Measurements from ENCODE around the gene C6orf120. TPM values are rescaled to one million over a fixed set of nuclear protein-coding genes. Genes with fewer than 3 reads are reported as not detected.

The C6orf120 gene
- total and polyA plus RNA-seq, 9 of the 15 experiments (the other 6 are each of a cell fraction or from before 2014, with no cell fraction given), result 7.7 to 44.9 (median 34.8) TPM

DNA sequence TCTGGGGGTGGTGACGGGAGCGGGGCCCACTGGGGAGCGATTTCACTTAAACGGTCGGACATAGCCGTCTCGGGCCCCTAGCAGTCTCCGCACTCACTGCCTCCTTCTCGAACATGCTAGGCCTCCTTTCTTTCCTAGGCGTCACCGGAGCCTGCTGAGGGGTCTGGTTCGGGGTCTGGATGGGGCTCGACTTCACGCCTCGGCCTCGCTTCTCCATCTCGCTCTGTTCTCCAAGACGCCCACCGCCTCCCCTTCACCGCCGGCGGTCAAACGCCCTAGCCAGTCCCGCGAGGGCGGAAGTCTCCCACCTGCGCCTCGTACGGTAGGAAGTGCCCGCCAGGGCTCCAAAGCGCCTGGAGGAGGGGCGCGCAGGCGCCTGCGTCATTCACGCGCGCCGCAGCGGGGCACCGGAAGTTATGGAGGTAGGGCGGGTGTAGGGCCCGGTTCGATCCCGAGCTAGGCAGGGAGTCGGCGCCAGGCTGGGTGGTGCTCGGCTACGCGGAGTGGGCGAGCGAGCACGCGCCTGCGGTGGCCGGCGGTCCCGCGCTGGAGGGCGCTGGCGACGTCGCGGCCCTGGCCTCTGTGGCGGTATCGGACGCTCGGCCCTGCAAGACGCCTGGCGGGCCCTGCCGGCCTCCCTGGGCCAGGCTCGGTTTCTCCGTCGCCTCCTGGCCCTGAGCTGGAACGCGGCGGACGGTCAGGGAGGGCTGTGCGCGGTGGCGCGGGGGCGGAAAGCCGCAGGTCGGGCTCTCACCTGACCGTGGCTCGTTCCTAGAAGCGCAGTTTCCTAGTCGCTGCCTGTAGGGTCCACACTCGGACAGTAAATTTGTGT is 49.5 kb downstream of the C6orf120 start, which contains the start of the genes DYNLT2 and ERMARD:
TSS of gene DYNLT2 (minus strand) at position 331 of the 832 bp plus-strand sequence. CDS start at position 217, 114 bp downstream.
TSS of gene ERMARD (plus strand) at position 381 of the 832 bp plus-strand sequence. CDS start at position 417, 36 bp downstream.
- H2AFZ ChIP-seq (ENCODE audit: low read depth, low read length), result peak within 1 kb of the TSS; percentile 94
- no TSS peak for BruUV-seq (replicated peaks)
- H3K4me2 ChIP-seq (ENCODE audit: insufficient read depth, low read length), result peak within 1 kb of the TSS; percentile 99
- peak within 1 kb of the TSS; percentile 95 to 99 for H3K9ac ChIP-seq (ENCODE audit: insufficient read depth in 1 of 2, low read depth in 2 of 2, low read length in 2 of 2)
- H3K9me1 ChIP-seq (ENCODE audit: control insufficient read depth, insufficient read depth, low read length), result no peaks in the 10 kb centered on the region
- no peaks in the 10 kb centered on the region for H4K20me1 ChIP-seq (replicated peaks; ENCODE audit: control insufficient read depth, insufficient read depth, low read length)
- WGBS (ENCODE audit: insufficient coverage, low coverage, missing lambda C conversion rate), result under 1% methylated on average over 90 of the region's 90 CpGs
- CTCF ChIA-PET (ENCODE audit: low intra/inter-chr PET ratio), result interaction anchor here (1.0 kb wide), 1 partner anchor 28 kb away, joined by 4 read pairs; no protein-coding TSS in a partner anchor
- H3K79me2 ChIP-seq (ENCODE audit: control insufficient read depth, insufficient read depth, low read length), result peaks cover 34% of the 10 kb centered on the region
- FAIRE-seq (peak; percentile 69), ATAC-seq (peak; percentile 93), DNase-seq (ENCODE audit: extremely low read depth in 1 of 4, low spot score in 3 of 4) (peak; percentile 96 to 99 (median 97))
- peak within 1 kb of the TSS; percentile 89 for H3K27ac ChIP-seq (ENCODE audit: extremely low read depth, low read depth, low read length)
- H3K36me3 ChIP-seq (ENCODE audit: control insufficient read depth, insufficient read depth, low read length), result peaks cover 12% of the 10 kb centered on the region; the same call in 2 of the 3 replicates
- H3K4me3 ChIP-seq, result peak within 1 kb of the TSS; percentile 64
- H3K9me3 ChIP-seq (replicated peaks; ENCODE audit: control insufficient read depth, insufficient read depth, low read depth, low read length), result no peaks in the 10 kb centered on the region
- peaks cover 9 to 16% of the 10 kb centered on the region in 2 experiments for H3K4me1 ChIP-seq (replicated peaks in 1 of 2; ENCODE audit: control insufficient read depth in 2 of 2, insufficient read depth in 2 of 2, low read length in 2 of 2)
- in situ Hi-C loops (cut with MboI), result no loop called here
- no peaks in the 10 kb centered on the region for H3K27me3 ChIP-seq (ENCODE audit: control insufficient read depth in 2 of 2, insufficient read depth in 2 of 2, low read length in 2 of 2)
- intact Hi-C loops (cut with micrococcal nuclease), result loop anchor here (1.0 kb wide), 3 partner anchors 26 to 802 kb away; partner anchors contain the start of genes C6orf120, PSMB1 and WDR27
- POLR2A ChIA-PET, result interaction anchor here (0.6 to 5.0 kb wide), 15 partner anchors 10 to 70 kb away, joined by 3 to 27 read pairs (median 6); no protein-coding TSS in a partner anchor
- TF ChIP-seq SRSF7 (optimal IDR thresholded peaks at IDR 0.05; ENCODE audit: low read depth, low read length), result no peak
- TF ChIP-seq POLR3A (IDR thresholded peaks at IDR 0.05; ENCODE audit: borderline replicate concordance, extremely low read depth, insufficient read depth, insufficient read length), result no peak
- no peak for TF ChIP-seq ZNF165 (CRISPR knock-in tag; IDR thresholded peaks at IDR 0.05; ENCODE audit: borderline replicate concordance)
- TF ChIP-seq SAP30 (IDR thresholded peaks at IDR 0.05; ENCODE audit: borderline replicate concordance, insufficient read depth, low read depth, low read length, poor library complexity, severe bottlenecking), result peak; percentile 72
- TF ChIP-seq, protein P1, sequence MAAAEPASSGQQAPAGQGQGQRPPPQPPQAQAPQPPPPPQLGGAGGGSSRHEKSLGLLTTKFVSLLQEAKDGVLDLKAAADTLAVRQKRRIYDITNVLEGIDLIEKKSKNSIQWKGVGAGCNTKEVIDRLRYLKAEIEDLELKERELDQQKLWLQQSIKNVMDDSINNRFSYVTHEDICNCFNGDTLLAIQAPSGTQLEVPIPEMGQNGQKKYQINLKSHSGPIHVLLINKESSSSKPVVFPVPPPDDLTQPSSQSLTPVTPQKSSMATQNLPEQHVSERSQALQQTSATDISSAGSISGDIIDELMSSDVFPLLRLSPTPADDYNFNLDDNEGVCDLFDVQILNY (CRISPR knock-in tag; IDR thresholded peaks at IDR 0.05), result peak; percentile 85; the same call in 1 of the 2 replicates
- TF ChIP-seq, protein P2, sequence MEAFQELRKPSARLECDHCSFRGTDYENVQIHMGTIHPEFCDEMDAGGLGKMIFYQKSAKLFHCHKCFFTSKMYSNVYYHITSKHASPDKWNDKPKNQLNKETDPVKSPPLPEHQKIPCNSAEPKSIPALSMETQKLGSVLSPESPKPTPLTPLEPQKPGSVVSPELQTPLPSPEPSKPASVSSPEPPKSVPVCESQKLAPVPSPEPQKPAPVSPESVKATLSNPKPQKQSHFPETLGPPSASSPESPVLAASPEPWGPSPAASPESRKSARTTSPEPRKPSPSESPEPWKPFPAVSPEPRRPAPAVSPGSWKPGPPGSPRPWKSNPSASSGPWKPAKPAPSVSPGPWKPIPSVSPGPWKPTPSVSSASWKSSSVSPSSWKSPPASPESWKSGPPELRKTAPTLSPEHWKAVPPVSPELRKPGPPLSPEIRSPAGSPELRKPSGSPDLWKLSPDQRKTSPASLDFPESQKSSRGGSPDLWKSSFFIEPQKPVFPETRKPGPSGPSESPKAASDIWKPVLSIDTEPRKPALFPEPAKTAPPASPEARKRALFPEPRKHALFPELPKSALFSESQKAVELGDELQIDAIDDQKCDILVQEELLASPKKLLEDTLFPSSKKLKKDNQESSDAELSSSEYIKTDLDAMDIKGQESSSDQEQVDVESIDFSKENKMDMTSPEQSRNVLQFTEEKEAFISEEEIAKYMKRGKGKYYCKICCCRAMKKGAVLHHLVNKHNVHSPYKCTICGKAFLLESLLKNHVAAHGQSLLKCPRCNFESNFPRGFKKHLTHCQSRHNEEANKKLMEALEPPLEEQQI (IDR thresholded peaks at IDR 0.05), result no peak; the same call in 1 of the 2 replicates
- TF ChIP-seq, protein P3, sequence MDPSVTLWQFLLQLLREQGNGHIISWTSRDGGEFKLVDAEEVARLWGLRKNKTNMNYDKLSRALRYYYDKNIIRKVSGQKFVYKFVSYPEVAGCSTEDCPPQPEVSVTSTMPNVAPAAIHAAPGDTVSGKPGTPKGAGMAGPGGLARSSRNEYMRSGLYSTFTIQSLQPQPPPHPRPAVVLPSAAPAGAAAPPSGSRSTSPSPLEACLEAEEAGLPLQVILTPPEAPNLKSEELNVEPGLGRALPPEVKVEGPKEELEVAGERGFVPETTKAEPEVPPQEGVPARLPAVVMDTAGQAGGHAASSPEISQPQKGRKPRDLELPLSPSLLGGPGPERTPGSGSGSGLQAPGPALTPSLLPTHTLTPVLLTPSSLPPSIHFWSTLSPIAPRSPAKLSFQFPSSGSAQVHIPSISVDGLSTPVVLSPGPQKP (CRISPR knock-in tag; IDR thresholded peaks at IDR 0.05), result peak; percentile 97
- TF ChIP-seq ZNF695 (CRISPR knock-in tag; IDR thresholded peaks at IDR 0.05), result no peak
- no peak for TF ChIP-seq ZNF121 (CRISPR knock-in tag; conservative IDR thresholded peaks at IDR 0.05)
- TF ChIP-seq MCM5 (IDR thresholded peaks at IDR 0.05; ENCODE audit: low read depth), result no peak
- TF ChIP-seq ZSCAN29 (IDR thresholded peaks at IDR 0.05), result 0 out of 2 replicates have a peak, but pooled peaks have one; percentile 34
- TF ChIP-seq ARHGAP35 (IDR thresholded peaks at IDR 0.05; ENCODE audit: partially characterized antibody), result no peak
- TF ChIP-seq, protein P4, sequence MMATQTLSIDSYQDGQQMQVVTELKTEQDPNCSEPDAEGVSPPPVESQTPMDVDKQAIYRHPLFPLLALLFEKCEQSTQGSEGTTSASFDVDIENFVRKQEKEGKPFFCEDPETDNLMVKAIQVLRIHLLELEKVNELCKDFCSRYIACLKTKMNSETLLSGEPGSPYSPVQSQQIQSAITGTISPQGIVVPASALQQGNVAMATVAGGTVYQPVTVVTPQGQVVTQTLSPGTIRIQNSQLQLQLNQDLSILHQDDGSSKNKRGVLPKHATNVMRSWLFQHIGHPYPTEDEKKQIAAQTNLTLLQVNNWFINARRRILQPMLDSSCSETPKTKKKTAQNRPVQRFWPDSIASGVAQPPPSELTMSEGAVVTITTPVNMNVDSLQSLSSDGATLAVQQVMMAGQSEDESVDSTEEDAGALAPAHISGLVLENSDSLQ (IDR thresholded peaks at IDR 0.05), result 0 out of 2 replicates have a peak, but pooled peaks have one; percentile 16
- no peak for TF ChIP-seq DMBX1 (CRISPR knock-in tag; IDR thresholded peaks at IDR 0.05; ENCODE audit: borderline replicate concordance)
- no peak for TF ChIP-seq NFXL1 (CRISPR knock-in tag; IDR thresholded peaks at IDR 0.05)
- peak; percentile 91 for TF ChIP-seq GATAD2B (IDR thresholded peaks at IDR 0.05; ENCODE audit: borderline replicate concordance)

All from K562 (cell line).